Right lung (tissue), 5 donors: Measurements from ENCODE around the gene C4orf50. TPM values are rescaled to one million over a fixed set of nuclear protein-coding genes. Genes with fewer than 3 reads are reported as not detected.

Experiments
- DNase-seq, 2 donors: peaks; one replicate each; pipeline ENCODE4 v3.0.0-alpha.2; 2013
- polyA plus RNA-seq, 5 donors: library from polyadenylated mRNA; unstranded; fragments of 120-200 nt; gene quantifications; one replicate each; pipeline versions ENCODE4 v1.2.1 to v1.2.3, GENCODE V29; 2013; ENCODE audit warnings: inconsistent platforms in 1 of 5, low replicate concordance in 1 of 5; ENCODE audit not compliant: insufficient read length in 5 of 5, insufficient read depth in 1 of 5

Gene C4orf50
- polyA plus RNA-seq, 5 donors, result 0.01 to 0.03 (median 0.01) TPM; not detected in 1

DNA sequence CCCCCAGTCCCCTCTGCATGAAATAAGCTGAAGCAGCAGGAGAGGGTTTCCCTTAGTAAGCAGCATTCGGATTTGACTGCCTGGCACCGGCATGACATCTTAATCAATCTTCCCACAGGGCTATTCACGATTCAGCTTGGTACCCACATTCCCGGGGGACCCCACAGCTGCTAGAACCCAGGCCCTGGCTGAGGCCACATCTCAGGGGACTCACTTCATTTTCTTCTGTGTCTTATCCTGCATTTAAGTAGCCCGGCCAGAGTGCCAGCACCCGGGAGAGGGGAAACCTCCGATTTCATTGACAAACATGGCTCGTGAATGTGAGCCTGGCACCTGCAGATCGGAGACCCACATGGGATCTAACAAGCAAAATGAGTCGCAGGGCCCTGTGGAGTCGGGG, 73.1 kb downstream of the C4orf50 start:
- no peak for DNase-seq

DNA sequence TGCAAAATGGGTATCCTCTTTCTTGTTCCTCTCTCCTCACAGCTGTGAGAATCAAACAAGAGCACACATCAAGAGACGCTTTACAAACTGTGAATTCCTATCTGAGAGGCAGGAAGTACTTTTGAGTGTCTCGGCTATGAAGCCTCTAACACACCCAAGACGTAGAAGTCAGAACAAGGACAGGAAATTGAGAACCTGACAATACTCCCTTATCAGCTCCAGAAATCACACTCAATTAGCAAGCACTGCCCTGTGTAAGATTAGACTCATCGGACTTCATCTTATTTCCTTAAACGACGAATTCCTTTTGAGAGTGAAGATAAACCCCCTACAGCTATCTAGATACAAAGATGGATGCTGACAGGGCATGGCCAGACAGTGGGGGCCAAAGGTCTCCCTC, 74.7 kb downstream of the C4orf50 start:
- DNase-seq, result no peak

DNA sequence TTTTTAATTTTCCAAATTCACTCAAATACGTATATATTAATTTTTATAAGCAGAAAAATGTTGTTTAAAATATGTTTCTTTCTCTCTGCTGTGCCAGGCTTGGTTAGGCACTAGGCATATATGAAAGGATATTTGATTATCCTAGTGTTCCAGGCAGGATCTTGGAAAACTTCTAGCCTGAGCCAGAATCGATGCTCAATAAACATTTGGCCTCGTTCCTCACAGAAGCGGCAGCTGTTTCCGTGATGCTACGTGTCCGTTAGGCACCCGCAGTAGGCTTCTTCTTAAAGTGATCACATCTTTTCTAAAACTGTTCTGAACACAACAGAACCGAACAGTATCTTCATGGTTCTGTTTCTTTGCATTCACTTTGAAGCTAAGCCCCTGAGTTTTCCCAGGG, 75.3 kb downstream of the C4orf50 start:
- no peak for DNase-seq

DNA sequence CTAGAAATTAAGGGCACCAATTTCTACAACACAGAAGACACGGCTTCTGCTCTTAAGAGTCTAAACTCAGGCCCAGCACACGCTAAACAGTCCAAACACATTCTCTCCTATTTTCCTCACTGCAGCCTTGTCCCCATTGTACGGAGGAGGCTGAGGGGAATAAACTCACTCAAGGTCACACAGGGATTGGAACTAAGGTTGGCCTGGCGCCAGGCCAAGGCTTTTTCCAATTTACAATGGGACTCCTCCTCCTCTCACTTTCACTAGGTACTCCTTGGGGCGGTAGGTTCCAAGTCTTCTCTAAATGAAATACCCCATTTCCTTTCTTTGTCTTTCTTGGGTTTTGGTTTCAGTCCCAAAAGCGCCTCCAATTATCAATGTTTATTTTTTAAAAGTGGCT, 76.6 kb downstream of the C4orf50 start:
- no peak for DNase-seq

DNA sequence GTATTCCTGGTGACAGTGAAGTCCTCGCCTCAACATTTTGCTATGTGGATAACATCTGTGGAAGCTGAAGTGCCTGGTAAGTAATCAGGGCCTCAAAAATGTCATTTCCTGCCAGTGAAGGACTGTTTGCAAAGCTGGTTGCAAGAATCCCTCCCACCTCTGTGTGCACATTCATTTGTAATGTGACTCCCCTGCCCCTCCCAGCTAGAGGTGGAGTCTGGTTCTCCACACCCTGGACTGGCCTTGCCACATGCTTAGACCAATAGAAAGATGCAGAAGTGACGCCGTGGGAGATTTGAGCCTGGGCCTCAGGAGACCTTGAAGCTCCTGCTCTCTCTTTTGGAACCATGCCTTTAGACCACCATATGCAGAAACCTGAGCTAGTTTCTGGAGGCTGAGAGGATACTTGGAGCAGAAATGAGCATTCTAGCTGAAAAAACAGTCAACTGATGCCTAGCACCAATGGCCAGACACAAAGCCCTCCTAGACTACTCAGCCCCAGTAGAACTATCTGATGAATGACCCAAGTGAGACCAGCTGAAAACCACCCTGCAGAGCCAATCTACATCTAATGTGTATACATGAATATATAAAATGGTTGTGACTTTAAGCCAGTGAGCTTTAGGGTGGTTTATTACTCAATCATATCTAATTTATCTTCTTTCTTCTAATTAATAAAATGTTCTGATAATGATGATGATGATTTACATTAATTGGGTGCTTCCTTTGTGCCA, 77.6 kb downstream of the C4orf50 start:
- DNase-seq, result no peak

DNA sequence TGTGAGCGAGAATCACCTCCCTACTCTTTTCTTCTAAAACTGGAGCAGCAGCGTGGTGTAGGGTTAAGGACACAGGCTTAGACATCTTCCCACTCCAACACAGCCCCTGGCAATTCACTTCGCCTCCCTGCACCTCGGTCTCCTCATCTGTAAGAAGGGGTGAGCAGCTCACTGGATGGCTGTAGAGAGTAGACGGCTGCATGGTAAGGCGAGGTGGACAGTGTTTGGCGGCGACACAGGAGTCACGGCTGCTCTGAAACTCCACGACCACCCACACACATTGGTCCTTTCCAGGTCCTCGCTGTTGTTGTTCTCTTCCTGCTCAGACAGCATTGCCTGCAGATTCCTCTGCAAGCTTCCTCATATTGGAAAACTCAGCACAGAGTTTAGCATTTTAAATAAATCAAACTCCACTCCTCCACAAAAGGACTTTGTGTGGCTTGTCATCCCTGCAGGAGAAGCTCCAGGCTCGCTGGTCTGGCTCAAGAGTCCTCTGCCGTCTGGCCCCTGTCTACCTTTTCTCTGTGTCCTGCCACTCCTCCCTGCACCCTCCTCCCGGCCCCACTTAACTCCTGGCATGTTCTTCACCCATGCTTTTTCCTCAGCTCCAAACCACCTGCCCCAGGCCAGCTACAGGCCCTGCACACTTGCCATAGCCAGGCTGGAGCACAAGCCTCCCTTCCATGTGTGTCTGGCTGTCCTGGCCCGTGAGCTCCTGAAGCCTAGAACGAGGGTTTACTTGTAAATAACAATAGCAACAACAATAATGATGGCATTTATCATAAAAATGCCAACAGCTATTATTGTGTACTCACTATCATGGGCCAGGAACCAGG, 84.0 kb downstream of the C4orf50 start:
- DNase-seq, result no peak

DNA sequence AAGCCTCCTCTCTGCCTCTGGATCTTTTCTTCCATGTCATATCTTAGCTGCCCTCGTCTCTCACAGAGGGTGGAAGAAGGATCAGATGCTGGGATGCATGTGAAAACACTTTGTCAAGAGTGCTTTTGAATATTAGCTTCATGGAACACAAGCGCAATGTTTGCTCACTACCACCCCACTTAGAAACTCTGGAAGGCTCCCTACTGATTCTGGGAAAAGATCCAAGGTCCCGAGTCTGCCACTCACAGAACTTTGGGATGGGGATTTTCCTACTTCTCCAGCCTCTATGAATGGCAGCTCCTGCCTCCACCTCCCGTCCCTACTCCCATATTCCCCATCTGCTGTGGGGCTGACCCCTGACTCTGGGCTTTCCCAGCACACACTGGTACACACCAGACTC, 85.1 kb downstream of the C4orf50 start:
- no peak for DNase-seq

DNA sequence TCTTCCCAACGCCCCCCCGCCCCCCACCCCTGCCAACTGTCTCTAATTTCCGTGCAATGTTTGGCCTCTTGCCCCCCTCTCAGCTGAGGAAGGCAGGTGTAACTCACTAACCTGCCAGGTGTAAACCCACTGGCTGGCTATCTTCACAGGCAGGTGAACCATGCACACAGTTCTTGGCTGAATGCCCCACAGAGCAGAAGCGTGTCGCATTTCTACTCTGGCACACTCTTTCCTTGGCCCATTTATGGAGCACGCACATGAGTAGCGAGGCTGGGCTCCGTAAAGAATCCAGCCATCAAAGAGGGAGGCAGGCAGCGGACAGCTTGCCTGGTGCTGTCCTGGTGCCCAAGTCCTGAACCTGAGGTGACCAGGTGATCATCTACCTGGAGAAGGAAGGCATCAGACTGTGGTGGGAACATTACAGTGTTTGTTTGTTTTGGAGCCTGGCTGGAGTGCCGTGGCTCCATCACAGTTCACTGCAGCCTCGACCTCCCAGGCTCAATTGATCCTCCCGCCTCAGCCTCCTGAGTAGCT, 86.1 kb downstream of the C4orf50 start:
- no peak for DNase-seq

DNA sequence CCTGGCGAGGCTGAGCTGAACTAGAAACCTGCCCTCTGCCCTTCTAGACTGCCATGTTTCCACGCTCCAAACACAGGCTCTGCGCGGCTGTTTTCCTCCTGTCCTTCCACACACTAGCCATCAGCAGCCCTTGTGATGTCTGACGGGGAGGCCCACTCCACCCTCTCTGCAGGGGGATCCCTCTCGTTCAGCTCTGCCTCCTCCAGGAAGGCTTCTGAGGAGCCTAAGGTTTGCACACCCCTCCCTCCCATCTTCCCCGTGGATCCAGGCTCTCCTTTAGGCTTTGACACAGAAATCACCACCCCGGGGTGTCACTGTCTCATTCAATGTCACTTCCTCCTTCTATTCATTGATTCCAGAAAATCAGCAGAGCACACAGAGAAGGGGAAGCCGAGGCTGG, 86.7 kb downstream of the C4orf50 start:
- DNase-seq, result no peak

DNA sequence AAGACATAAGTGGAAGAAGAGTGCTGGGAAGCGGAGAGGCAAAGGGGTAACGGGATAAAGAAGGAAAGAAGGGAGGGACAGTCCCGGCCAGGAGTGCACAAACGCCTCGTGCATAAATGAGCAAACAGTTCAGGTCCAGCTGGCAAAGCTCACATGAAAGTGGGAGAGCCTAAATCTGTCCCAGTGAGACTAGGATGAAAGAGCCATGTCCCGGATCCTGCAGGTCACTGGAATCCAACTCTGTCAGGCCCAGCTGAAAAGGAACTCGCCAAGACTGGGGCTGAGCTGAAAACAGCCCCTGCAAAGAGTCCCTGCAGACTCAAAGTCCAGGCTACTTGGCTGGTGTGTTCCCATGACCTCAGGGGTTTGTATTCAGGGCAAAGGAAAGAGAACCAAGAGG, 87.4 kb downstream of the C4orf50 start:
- DNase-seq, result no peak

DNA sequence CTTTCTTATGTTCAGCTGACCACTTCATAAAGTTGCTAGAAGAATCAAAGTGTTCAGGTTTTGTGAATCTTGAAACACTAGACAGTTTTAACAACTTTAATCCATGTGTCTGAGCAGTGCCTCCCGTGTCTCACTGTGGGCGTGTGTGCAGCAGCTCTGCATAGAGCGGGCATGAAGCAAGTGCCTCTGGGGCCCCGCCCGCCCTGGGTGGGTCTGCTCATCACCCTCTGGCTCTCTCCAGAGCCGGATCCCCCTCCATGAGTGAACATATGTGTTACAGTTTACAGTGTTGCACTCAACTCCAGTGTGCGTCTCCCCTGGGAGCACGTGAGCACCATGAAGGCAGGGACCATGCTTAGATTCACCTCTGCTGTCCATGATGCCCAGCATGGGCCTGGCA, 87.8 kb downstream of the C4orf50 start:
- no peak for DNase-seq

DNA sequence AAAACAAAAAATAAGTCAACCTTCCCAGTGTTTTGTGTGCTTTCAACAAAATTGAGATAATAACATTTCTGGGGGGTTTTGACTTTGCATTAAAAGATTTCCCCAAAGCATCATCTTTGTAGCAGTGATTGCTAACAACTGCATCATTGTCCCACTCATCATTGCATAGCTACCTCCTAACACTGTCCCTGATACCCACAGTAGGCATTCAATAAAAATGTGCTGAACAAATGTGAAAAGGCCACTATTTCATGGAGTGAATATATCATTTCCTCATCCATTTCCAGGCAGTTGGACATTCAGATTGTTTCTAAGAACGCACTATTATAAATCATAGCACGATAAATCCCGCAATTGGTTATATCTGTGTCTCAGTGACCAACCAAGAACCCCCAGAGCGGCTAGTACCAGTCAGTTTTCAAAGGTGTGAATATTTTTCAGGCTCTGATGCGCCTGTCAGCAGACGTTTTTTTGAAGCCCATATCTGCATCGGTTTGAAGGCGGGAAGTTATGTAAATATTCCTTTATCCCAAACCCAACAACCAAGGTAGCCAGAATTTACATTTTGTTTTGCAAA, 89.3 kb downstream of the C4orf50 start:
- DNase-seq, result no peak

DNA sequence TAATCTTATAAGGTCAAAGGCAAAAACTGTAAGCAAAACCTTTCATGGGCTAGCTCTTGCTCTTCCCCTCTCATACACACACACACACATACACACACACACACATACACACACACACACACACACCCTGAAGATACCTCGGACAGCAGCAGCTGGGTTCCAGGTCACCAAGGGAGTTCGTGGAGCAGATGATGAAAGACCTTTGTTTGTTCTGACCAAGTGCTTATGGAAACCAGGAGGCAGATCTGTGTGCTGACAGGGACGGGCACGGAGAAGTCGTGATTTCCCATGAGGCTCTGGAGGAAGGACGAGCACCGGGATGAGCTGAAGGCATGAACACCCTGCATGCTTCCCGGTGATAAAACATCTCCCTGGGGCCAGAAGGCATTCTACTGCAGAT, 90.0 kb downstream of the C4orf50 start:
- DNase-seq, result no peak

DNA sequence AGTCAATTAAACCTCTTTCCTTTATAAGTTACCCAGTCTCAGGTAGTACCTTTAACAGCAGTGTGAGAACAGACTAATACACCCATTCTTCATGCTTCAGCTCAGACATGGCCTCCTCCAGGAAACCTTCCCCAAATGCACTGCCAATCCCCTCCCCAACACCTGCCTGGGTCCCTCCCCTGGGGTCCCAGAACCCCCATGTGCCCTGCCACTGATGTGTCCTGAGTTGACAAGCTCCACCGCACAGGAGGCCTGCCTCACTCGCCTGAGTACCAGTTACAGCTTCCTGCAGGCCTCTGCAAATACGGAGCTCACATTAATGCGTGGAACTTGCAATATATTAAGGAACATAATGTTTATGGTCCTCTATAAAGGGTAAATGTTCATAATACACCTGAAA, 90.5 kb downstream of the C4orf50 start:
- DNase-seq, result no peak

DNA sequence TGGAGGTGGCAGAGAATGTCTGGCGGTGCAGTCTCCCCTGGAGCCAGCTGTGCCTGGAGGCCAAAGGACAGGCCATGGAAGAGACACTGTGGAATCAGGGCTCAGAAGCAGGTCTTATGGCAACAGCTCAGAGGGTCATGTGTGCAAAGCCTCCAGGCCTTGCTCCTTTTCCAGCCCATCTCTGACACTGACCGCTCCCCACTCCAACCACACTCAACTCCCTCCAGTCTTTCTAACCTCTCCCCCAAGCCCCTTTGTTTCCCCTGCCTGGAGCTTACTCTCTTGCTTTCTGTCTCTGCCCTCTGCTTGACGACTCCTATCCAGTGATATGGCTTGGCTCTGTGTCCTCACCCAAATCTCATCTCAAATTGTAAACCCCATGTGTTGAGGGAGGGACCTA, 91.1 kb downstream of the C4orf50 start:
- no peak for DNase-seq

DNA sequence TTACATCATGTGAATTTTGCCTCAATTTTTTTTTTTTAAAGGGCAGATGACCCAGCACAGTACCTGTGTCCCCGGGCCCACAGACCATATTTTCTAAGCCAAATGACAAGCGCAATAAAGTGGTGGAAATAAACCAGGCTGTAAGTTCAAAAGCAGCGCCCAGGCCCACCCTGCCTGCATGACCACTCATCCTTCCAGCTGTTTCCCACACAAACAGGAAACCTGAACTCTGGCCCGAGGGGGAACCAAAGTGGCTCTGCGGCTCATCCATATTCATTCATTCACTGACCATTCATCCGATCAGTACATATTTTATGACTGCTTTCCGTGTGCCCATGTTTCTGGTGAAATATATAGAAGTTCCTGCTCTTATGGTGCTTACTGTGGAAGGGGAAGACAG, 91.6 kb downstream of the C4orf50 start:
- no peak for DNase-seq

DNA sequence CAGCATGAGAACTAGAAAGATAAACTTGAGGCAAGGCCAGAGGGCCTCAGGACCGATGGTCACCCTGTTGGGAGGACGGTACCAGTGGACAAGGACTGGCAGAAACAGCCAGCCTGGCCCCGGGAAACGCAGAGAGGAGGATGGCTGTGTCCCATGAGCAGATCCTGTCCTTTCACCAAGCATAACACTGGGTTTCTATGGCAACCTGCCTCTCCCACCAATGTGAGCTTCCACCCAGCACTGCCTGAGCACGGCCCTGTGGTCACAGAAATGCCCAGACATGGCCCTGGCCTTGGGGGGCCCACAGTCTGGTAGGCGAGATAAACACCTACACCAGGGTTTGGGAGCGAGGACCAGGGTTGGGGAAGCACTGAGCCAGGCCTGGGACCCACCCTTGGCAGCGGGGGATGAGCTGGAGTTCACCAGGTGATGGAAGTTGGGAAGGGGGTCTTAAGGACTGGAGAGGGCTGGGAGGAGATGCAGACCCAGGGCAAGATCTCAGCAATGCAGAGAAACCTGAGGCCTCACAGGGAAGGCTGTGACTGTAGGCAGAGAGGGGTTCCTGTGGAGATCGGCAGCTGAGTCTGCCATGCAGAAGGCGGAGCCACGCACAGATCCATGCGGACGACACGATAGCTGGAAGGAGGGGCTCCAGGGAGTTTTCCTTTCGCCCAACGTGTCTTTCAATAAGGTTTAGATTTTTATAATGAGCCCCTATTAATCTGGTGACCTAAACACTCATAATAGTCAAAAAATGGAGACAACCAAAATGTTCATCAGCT, 92.6 kb downstream of the C4orf50 start:
- DNase-seq, result no peak

DNA sequence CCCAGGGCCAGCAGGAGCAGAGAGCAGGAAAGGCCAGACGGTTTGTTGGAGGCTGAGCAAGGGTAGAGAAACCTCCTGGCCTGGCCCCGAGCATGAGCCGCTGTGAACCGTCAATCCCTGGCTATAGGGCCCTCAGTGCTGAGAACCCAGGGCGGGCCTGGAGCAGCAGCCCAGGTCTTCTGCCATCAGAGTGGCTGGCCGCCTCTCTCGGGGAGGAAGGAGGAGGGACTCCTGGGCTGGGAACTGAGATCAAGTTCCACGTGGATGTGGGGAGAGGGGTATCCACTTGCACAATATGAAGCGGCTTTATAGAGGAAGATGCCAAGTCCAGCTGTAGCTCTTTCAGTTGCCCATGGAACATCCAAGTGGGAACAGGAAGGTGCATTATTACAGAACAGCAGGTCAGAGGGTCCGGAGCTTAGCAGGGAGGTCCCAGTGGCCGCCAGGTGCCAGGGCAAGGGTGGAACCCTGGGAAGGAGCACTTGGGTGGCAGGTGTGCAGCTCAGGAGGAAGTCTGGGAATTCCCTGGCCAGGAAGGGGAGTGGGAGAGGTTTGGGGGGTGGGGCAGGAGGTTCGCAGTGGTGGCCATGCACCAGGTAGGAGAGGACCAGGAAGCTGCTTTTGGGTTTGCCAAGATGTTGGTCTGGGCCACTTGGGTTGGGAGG, 93.6 kb downstream of the C4orf50 start:
- DNase-seq, result no peak

DNA sequence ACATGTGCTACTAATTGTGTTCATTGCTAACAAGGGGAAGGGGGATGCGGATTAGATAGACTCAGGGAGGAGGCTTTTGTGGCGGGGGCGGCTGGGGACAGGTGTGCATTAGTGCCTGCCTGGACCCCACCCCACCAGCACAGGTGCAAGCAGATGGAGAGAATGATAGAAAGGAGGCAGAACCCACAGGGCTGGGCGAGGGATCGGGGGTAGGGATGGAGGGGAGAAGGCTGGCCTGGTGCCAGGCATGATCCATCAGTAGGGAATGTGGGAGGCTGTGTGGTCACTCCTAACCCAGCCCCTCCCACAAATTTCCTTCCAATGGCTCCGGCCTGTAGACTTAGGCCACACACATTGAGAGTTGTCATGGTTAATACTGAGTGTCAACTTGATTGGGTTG, 94.9 kb downstream of the C4orf50 start:
- DNase-seq, result no peak

DNA sequence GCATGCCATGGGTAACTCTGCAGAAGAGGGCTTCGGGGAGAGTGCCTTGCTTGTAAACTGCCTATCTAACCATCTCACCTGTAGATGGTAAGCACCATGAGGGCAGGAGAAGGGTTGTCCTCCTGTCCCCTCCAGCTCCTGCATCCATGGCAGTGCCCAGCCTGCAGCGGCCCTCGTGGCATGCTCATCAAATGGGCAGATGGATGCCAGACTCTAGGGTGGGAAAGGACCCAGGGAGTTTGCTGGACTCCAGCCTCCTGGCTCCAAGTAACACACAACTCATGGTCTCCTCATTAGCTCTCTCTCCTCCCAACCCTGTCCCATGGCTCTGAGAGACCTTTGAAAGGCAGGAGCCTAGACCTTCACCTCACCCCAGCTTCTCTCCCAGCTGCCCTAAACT, 95.7 kb downstream of the C4orf50 start:
- DNase-seq, result no peak

DNA sequence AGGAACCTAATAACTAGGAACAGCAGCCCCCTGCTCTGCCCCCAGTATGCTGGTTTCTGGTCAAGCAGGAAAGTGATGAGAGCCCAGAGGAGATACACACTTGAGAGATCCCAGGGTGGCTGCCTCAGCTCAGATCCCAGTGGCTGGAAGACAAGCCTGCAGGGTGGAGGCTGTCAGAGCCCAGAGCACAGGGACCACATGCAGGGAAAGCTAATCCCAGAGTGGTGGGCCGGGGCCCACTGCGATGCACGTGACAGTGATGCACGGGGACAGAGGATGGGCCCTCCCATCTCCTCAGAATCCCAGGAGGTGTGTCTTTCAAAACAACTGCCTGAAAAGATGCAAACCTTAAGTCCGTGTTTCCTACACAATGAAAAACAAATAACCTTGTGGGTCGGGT, 96.2 kb downstream of the C4orf50 start:
- DNase-seq, result no peak
